GM19438 (cell line): ENCODE results near the gene MYO18B.

ENCODE experiments used
- ATAC-seq: cut with Tn5 transposase; IDR thresholded peaks from one replicate; pipeline ENCODE4 v1.9.1; 2021; ENCODE audit warnings: low read depth; ENCODE audit not compliant: unreplicated experiment

Gene MYO18B

DNA sequence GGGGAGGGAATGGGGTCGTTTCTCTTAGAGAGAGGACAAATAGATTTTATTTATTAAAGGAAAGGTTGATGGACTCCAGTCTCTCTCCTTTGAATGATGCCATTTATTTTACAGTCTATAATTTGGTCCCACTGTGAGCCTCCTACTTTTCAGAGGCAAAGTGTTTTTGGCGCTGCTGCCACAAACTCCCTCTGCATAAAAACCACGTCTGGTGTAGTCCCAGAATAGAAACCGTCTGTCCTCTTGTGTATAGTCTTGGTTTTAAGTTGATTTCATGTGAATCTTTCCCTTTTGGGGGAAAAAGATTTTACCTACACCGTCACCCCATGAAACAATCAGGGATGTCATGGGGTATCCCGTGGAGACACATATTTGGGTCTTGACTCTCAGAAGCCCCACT lies 283.6 kb downstream of the MYO18B start:
- no peak for ATAC-seq

DNA sequence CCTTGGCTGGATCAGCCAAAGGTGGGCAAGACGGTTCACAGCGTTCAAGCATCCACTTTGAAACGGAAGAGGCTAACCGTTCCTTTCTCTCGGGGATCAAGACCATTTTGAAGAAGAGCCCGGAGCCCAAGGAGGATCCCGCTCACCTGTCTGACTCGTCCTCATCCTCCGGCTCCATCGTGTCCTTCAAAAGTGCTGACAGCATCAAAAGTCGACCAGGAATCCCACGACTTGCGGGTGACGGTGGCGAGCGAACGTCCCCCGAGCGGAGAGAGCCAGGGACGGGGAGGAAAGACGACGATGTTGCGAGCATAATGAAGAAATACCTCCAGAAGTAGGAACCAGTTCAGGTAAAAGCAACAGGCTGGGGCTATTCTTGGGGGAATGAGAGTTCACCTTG lies 285.4 kb downstream of the MYO18B start:
- no peak for ATAC-seq

DNA sequence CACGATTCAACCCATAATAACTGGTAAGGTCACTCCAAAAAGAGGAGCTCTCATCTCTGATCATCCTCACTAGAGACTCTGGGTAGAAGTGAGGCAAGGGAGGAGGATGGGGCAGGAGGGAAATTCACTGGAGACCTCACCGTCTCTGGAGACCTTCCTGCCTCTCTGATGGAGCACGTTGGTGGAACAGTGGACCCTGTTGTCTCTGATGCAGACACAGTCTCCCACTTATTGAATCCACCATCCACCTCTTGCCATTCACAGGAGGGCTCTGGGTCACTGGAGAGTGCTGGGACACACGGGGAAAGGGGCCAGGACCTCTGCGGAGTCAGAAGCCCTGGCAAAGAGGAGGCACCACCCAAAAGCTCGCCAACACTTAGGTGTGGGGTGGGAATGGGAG lies 289.7 kb downstream of the MYO18B start:
- ATAC-seq, result no peak

DNA sequence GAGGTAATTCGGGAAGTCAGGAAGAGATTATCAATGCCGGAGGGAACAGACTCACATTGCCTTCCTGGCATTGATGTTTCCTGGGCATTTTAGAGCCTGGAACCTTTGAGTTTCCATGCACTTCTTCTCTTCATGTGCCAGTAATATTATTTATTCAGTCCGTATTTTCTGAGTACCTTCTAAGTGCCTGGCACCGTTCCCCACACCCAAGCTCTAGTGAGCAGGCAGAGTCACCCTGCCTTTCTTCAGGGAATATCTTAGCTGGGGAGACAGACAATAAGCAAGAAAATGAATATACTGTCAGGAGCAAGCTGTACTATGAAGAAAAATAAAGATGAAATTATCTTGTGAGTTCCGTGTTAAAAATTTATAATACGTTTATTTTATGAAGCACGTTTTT lies 291.1 kb downstream of the MYO18B start:
- no peak for ATAC-seq

DNA sequence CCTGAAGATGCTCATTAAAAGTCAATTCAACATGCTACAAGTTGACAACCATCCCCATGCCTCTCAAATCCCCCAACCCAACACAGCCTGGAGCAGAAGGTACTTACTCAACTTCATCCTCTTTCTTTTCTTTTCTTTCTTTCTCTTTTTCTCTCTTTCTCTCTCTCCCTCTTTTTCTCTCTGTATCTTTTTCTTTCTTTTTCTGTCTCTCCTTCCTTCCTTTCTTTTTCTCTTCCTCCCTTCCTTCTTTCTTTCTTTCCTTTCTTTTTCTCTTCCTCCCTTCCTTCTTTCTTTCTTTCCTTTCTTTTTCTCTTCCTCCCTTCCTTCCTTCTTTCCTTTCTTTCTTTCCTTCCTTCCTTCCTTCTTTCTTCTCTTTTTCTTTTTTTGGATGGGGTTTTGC lies 291.6 kb downstream of the MYO18B start:
- no peak for ATAC-seq

DNA sequence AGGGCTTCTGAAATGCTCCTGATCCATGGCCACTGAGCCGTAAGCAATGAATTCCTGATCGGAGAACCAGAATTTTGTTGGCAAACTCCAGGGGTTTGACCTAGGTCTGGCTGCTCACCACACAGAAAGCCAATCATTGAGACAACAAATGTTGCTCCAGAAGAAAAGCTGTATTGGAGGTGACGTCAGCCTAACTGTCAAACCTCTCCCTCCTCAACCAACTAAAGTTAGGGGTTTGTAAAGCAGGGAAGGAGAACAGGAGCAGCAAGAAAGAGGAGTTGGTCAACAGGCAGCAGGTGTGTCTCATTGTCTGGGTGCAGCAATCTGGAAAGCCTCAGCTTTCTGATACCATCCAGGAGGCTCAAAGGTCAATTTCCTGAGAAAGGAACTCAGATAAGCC lies 293.5 kb downstream of the MYO18B start:
- no peak for ATAC-seq

DNA sequence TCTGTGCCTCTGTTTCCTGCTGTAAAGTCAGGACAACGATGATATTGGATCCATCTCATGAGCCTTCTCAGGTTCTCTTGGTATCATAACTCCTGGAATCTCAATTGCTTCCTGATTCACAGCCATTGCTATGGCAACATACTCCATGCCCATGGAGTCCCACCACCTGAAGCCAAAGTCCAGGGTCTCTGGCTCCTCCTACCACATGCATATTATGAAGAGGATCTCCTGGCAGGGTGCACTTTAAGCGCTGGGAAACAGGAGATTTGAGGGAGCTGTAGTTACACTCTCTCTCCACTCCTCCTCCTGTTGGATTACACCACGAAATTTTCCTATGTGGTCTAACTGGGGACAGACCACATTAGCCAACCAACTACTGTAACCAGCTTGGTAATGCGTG lies 296.4 kb downstream of the MYO18B start:
- no peak for ATAC-seq

DNA sequence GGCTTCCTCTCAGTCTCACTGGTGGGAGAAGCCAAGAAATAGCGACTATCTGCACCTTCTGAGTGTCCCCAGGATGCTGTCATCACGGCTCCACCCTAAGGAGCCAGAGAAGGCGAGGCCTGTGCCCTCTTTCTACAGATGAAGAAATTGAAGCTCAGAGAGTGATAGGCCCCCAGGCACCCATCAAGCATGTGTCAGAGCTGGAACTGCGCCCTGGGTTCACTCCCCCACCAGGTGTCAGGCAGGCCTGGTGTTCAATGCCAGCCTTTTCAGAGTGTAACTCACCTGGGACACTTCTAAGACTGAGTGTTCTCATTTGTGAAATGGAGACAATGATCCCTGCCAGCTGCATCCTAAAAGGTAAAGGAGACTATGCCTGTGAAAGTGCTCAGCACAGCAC lies 299.9 kb downstream of the MYO18B start:
- no peak for ATAC-seq

DNA sequence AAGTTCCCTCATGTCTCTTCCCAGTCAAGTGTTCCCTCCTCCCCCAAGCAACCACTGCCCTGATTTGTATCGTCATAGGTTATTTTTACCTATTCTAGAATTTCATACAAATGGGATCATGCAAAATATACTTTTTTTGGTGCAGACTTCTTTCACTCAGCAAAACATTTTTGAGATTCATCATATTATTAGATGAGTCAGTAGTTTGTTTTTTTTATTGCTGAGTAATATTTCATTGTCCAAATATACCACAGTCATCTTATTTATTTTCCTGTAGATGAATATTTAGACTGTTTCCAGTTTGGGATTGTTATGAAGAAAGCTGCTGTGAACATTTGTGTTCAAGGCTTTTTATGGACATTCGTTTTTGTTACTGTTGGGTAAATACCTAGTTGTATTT lies 301.0 kb downstream of the MYO18B start:
- no peak for ATAC-seq

DNA sequence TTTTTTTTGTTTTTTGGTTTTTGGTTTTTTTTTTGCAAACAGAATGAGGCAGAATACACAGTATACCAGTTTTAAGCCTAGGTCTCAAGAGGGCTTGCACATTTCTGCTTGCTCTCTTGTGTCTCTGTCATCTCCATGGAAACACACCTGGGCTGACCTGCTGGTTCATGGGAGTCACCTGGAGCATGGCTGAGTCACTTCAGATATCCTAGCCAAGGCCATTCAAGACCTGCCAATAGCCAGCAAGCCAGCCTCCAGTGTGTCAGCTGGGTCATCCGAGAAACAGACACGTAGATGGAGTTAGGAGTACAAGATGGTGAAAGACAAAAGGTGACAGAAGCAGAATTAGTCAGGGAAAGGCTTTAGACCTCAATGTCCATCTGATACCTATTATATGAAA lies 303.1 kb downstream of the MYO18B start:
- ATAC-seq, result no peak

DNA sequence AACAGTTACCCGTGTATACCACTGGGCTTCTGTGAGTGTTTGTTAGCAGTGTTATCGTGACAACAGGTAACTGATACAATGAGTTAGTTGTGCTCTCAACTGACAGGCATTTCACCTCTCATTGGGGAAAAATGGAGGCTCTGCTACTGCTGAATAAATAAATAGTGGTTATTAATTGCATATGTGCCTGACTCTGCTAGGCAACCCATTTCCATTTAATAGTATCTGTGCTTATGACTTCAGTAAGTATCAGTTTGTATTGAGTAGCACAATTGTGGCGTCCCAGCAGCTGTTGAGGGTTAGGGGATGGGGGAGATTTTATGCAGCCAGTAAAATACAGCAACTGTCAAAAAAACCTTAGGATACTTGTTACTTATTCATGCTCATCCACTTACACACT lies 303.9 kb downstream of the MYO18B start:
- no peak for ATAC-seq

DNA sequence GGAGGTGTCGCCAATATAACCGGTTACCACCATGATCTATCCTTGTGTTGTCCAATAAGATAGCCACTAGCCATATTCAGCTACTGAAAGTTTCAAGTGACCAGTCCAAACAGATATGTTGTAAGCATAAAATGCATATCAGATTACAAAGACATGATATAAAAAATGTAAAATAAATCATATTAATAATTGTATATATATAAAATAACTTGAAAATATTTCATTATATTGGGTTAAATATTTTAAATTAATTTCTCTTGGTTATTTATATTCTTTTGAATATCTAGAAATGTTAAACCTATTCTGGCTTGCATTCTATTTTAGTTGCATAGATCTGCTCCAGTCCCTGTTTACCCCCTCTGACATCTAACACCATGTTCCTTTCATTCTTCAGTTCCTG lies 305.5 kb downstream of the MYO18B start:
- ATAC-seq, result no peak

DNA sequence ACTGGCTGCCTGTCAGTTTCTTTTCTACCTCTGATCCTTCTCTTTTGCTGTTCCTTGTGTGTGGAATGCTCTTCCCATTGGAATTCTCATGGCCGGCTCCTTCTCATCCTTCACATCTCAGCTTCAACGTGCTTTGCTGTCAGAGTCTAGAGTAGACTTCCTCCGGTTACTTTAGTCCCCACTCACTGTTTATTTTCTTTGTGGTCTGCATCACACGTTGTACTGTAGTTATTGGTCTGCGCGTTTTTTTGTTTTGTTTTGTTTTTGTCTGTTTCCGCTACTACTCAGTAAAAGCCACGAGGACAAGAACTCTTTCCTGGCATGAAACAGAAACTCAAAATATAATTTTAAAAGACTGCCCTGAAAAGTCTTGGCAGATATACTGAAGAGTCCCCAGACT lies 305.9 kb downstream of the MYO18B start:
- no peak for ATAC-seq

DNA sequence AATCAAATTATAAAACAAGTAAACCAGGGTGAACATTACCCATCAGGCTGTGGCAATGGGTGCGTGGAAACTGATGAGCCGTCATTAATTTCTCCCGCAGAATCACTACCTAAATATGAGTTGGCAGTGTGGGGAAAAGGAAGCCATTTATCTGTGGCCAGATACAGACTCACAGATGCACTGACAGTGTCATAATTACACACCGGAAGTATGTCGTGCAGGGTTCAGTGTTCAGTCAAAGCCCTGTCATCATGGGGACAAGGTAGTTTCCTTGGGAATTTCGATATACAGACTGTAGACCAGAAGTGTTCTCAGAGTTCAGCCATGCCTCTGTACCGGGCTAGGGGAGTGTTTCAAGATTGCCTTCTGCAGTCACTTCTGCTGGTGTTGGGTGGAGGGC lies 308.1 kb downstream of the MYO18B start:
- ATAC-seq, result no peak

DNA sequence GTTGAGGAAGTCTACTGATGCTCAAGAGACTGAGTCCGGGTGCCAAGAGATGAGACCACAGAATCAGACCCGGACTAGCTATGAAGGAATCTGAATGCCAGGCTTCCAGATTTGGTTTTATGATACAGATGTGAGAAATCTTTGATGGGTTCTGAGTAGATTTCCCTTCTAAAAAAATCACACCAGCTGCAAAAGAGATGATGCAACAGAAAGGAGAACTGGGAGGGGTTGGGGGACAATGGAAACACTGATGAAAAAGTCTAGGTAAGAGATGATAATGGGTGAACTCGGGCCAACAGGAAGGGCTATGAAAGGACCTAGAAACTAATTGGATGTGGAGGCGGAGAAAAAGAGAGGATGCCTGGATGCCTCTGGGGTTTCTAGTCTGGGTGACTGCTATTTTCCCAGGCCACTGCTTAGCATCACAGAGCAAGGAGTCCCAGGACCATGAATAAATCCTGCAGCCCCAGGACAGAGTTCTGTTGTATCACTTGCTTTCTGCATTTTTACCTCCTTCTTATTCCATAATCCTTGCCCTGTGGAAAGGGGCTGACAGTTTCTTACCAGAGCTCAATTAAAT lies 311.8 kb downstream of the MYO18B start:
- no peak for ATAC-seq

DNA sequence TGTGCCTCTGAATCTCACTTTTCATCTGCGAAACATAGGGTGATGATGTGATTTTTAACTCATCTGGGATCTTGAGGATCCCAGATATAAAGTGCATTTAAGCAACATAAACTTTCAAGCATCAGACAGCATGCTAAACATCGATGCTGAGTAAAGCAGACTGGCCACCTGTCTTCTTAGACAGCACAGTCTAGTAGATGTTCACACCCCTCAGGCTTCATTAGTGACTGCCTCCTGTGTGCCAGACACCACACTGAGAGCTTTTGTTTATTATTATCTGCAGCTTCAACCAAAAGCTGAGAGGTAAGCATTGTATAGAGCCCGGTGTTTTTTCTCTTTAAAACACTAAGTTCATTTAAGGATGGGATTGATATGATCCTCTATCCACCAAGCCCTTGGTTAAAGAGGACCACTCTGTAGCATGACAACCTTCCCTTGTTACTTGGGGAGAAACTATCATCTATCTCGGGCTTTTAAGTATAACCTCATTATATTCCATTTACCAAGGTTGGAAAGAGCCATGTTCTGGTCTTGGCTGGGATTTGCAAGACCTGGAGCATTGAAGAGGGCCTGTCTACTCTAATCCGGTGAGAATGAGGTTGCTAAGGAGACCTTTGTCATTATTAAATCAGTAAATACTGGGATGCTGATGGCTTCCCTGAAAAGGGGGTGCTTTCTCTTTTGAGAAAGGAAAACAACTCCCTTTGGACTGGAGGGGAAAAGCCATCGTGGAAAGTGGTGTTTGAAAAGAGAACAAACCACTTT lies 313.0 kb downstream of the MYO18B start:
- no peak for ATAC-seq

DNA sequence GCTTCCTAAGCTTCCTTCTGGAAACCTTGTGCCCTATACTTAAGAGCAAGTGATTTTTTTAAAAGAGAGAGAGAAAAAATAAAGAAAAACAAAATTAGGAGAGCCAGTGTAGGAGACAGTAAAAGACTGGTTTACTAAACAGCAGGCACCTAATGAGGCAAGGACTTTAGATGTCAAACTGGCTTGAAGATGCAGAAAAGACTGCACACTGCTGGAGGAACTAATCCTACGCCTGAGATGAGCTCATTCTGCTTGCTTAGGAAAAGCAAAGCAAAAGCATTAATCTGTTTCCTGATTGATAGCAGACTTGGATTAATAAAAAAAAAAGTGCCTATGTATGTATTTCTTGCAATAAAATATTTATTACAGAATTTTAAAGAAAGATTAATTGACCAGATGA lies 313.7 kb downstream of the MYO18B start:
- ATAC-seq, result no peak

DNA sequence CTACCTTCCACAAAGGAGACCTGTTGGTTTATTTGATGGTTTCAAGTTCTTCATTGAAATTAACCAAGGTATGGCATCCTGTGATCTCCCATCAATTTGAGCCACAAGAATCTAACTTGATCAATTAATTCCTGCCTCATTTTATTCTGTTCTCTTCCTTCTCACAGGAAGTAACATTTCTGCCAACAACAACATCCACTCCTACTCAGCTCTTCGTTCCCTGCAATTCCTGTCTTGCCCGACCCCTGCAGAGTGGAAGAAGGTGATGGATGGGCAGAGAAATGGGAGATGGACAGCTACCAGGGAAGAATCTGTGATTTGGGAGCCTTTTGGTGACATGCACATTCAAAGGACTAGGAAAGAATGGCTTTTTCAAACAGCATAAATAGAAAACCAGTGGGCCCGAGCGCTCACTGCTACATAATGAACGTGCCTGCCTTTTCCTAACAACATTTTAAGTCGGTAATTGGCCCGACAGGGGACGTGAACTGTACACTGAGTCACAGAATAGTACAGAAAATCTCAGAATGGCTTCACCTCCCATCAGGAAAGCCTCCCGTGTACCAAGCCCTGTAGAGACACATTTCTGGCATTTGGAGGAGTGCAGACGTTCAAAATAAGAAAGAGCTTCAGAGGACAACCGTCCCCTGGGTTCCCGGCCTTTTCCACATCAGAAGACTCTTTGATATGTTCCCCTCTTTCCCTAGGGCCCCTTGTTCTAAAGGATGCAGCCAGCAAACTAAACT lies 314.6 kb downstream of the MYO18B start:
- ATAC-seq, result no peak

DNA sequence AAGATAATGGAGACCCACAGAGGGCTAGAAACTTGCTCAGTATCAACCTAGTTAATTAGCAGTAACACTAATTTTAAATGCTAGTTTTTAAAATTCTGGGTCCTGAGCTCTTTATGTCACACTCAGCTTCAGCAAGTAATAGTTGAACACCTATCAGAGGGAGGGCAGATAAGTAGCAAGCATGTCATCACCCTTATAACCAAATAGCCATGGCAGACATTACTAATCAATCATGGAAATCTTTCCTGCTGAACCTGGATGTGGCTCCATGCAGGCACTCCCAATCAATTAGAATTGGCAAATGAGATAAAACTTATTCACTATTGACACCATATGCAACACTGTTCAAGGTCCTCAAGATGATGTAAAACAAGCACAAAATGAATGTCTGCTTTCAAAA lies 315.7 kb downstream of the MYO18B start:
- ATAC-seq, result no peak

DNA sequence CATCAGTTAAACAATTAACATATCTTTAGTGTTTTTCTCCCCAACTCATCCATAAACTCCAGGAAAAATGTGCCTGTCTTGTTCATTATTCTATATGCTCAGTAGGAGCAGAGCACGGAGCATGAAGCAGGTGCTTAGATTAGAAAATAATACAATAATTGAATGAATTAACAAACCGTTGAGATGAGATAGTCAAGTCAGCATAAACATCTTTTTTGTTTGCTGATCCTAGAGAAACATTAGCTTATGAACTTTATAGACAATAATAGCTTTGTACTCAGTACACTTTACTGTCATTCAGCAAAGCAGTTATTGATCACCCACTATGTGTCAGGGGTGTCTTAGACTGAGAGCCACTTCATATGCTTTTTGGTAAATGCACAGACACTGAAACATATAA lies 322.1 kb downstream of the MYO18B start:
- ATAC-seq, result no peak

DNA sequence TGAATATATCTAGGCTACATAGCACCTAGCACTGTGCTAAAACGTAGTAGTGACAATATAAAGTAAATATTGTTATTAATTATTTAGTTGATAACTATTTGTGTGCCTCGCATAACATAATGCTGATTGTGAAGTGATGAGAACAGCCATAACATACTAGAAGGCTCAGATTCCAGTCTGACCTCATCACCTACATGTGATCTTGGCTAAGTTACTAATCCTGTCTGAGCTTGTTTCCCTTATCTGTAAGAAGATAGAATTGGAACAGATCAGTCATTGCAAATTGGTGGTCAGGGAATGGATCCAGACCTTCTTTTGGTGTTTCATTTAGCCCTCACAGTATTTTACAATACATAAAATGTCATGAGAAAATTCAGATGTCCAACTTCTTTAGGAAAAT lies 323.9 kb downstream of the MYO18B start:
- no peak for ATAC-seq

DNA sequence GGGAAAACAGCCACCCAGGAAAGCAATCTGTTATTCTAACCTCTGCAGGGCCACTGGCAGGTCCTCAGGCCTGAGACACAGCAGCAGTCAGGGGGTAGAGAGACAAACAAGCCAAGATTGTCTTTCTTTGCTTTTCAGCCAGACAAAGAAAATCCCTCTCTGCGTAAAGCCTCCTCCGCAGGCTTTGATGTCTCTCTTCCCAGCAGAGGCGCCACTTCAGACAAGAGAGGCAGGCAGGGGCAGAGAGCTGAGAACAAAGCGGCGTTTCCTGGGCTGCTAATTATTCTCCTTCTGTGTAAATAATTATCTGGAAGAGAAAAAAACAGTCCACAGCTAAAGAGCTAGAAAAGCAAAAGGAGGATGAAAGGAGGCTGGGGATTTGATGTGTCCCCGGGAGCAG lies 324.5 kb downstream of the MYO18B start:
- no peak for ATAC-seq
